Fibroblast of skin of right biceps (primary cell): ENCODE data around the gene C2orf49.

Experiments
- DNase-seq: peaks from one replicate; pipeline ENCODE4 v3.0.0-alpha.2; 2013

Gene C2orf49

GRCh38 chr2:105337122-105338019, at the start of gene C2orf49:
Gene C2orf49, plus strand, starts transcription at chr2:105337540. Its CDS starts 48 bp downstream, at chr2:105337588.
- DNase-seq: peak; percentile 87

GRCh38 chr2:105287692-105288091, 49.6 kb upstream of the C2orf49 start:
- peak; percentile 27 for DNase-seq

- no peak for DNase-seq
Observed at GRCh38 chr2:105288133-105288532, 49.2 kb upstream of the C2orf49 start.

- DNase-seq: no peak
Observed at GRCh38 chr2:105290981-105291660, 46.2 kb upstream of the C2orf49 start.

- DNase-seq: peak; percentile 10
Observed at GRCh38 chr2:105291981-105292380, 45.4 kb upstream of the C2orf49 start.

GRCh38 chr2:105294046-105294445, 43.3 kb upstream of the C2orf49 start:
- DNase-seq: no peak

GRCh38 chr2:105294844-105295481, 42.4 kb upstream of the C2orf49 start:
- peak; percentile 72 for DNase-seq

GRCh38 chr2:105296017-105296611, 41.2 kb upstream of the C2orf49 start:
- DNase-seq: no peak

- DNase-seq: no peak
Observed at GRCh38 chr2:105297216-105297615, 40.1 kb upstream of the C2orf49 start.

GRCh38 chr2:105298017-105298416, 39.3 kb upstream of the C2orf49 start:
- no peak for DNase-seq

- no peak for DNase-seq
Observed at GRCh38 chr2:105299290-105299689, 38.0 kb upstream of the C2orf49 start.

GRCh38 chr2:105301646-105302045, 35.7 kb upstream of the C2orf49 start:
- no peak for DNase-seq

- no peak for DNase-seq
Observed at GRCh38 chr2:105307146-105307545, 30.2 kb upstream of the C2orf49 start.

- no peak for DNase-seq
Observed at GRCh38 chr2:105307550-105307949, 29.8 kb upstream of the C2orf49 start.

- DNase-seq: no peak
Observed at GRCh38 chr2:105307962-105308361, 29.4 kb upstream of the C2orf49 start.

GRCh38 chr2:105308382-105309146, 28.8 kb upstream of the C2orf49 start:
- no peak for DNase-seq

GRCh38 chr2:105309147-105309545, 28.2 kb upstream of the C2orf49 start:
- DNase-seq: no peak

- DNase-seq: no peak
Observed at GRCh38 chr2:105313877-105314276, 23.5 kb upstream of the C2orf49 start.

GRCh38 chr2:105315314-105315713, 22.0 kb upstream of the C2orf49 start:
- DNase-seq: no peak

- DNase-seq: no peak
Observed at GRCh38 chr2:105317937-105318336, 19.4 kb upstream of the C2orf49 start.

GRCh38 chr2:105320651-105321215, 16.6 kb upstream of the C2orf49 start:
- no peak for DNase-seq
